ENCODE data around the gene AACS.
"Not testable (repeated sequence)": the region's sequence is repeated elsewhere in the genome, so short reads cannot be mapped to it uniquely, and the experiment has no call there.

AACS gene

GRCh38 chr12:125065021-125065918, at the start of gene AACS:
TSS of gene AACS (plus strand) at chr12:125065435. CDS start at chr12:125065585, 150 bp downstream.
- DNase-seq, result peak; percentile 61 to 85

- peak in 1 of 2 experiments; percentile 22 for DNase-seq
Observed at GRCh38 chr12:125015680-125016310, 49.4 kb upstream of the AACS start.

GRCh38 chr12:125017801-125018200, 47.4 kb upstream of the AACS start:
- DNase-seq, result no peak

- no peak for DNase-seq
Observed at GRCh38 chr12:125018356-125018755, 46.9 kb upstream of the AACS start.

GRCh38 chr12:125021096-125021495, 44.1 kb upstream of the AACS start:
- no peak for DNase-seq

GRCh38 chr12:125021771-125022170, 43.5 kb upstream of the AACS start:
- DNase-seq, result no peak

- no peak for DNase-seq
Observed at GRCh38 chr12:125023065-125023464, 42.2 kb upstream of the AACS start.

- no peak for DNase-seq
Observed at GRCh38 chr12:125024949-125025563, 40.2 kb upstream of the AACS start.

- DNase-seq, result no peak
Observed at GRCh38 chr12:125025606-125026235, 39.5 kb upstream of the AACS start.

- no peak for DNase-seq
Observed at GRCh38 chr12:125028106-125028505, 37.1 kb upstream of the AACS start.

- no peak for DNase-seq
Observed at GRCh38 chr12:125029761-125030358, 35.4 kb upstream of the AACS start.

GRCh38 chr12:125031471-125031870, 33.8 kb upstream of the AACS start:
- not testable (repeated sequence) for DNase-seq

- DNase-seq, result no peak
Observed at GRCh38 chr12:125032466-125033152, 32.6 kb upstream of the AACS start.

GRCh38 chr12:125033288-125033687, 31.9 kb upstream of the AACS start:
- DNase-seq, result no peak

GRCh38 chr12:125038976-125039625, 26.1 kb upstream of the AACS start:
- no peak for DNase-seq

GRCh38 chr12:125049093-125049458, 16.2 kb upstream of the AACS start:
- DNase-seq, result no peak

GRCh38 chr12:125050446-125050845, 14.8 kb upstream of the AACS start:
- no peak for DNase-seq

GRCh38 chr12:125050868-125051267, 14.4 kb upstream of the AACS start:
- no peak for DNase-seq

GRCh38 chr12:125053821-125054220, 11.4 kb upstream of the AACS start:
- DNase-seq, result peak in 1 of 2 experiments; percentile 7

GRCh38 chr12:125055591-125055990, 9.6 kb upstream of the AACS start:
- no peak for DNase-seq

GRCh38 chr12:125056306-125056705, 8.9 kb upstream of the AACS start:
- no peak for DNase-seq

- no peak for DNase-seq
Observed at GRCh38 chr12:125057708-125058107, 7.5 kb upstream of the AACS start.

Measured in SHP77 (cell line).